Gastrocnemius medialis (tissue), 4 donors: ENCODE measurements around the gene ODF2.

Experiments
- CTCF ChIP-seq, 5 experiments: fragments of 450-650 bp in 3 of 5; fragments of 200-600 bp in 2 of 5; sonication (generic) in 2 of 5; IDR thresholded peaks in 4 of 5; conservative IDR thresholded peaks in 1 of 5; 1 replicate in 4 of 5; 2 replicates in 1 of 5; pipeline ENCODE4 v1.5.1; 2016 to 2019; ENCODE audit warnings: antibody characterized with exemption in 5 of 5, mild to moderate bottlenecking in 3 of 5, moderate library complexity in 3 of 5
- POLR2A ChIP-seq, 2 donors: fragments of 450-650 bp; IDR thresholded peaks; one replicate each; pipeline ENCODE4 v1.6.1; 2017; ENCODE audit warnings: antibody characterized with exemption in 2 of 2, mild to moderate bottlenecking in 2 of 2, moderate library complexity in 2 of 2

- TF ChIP-seq POLR2A (IDR thresholded peaks at IDR 0.05) (no peak), CTCF (IDR thresholded peaks at IDR 0.05 in 4 of 5, conservative IDR thresholded peaks at IDR 0.05 in 1 of 5) (no peak)
Observed at GRCh38 chr9:128415281-128415680, 40.5 kb upstream of the ODF2 start.
